H1 (cell line): ENCODE data around the gene NBPF3. TPM values are rescaled to one million over a fixed set of nuclear protein-coding genes. Genes with fewer than 3 reads are reported as not detected.
A peak's percentile ranks its signal among the peaks of the same experiment; 100 is the strongest.

ENCODE experiments used
- ATF2 ChIP-seq: IDR thresholded peaks from 2 replicates; pipeline ENCODE4 v1.6.1; 2012; ENCODE audit warnings: low read length, inconsistent platforms
- CREB1 ChIP-seq: IDR thresholded peaks from 2 replicates; pipeline ENCODE4 v1.6.1; 2012; ENCODE audit warnings: inconsistent platforms
- MAFK ChIP-seq: IDR thresholded peaks from 2 replicates; pipeline ENCODE4 v1.6.1; 2012; ENCODE audit warnings: low read depth, mild to moderate bottlenecking, improper control_type of control experiment, low read length
- RFX5 ChIP-seq: IDR thresholded peaks from 2 replicates; pipeline ENCODE4 v1.6.1; 2011; ENCODE audit warnings: low read depth, low read length, improper control_type of control experiment, borderline replicate concordance
- ZNF274 ChIP-seq: IDR thresholded peaks from 2 replicates; pipeline ENCODE4 v1.7.0; 2012; ENCODE audit warnings: low read length, borderline replicate concordance; ENCODE audit errors: extremely low read depth
- polyA plus RNA-seq, 7 experiments: library from polyadenylated mRNA; depleted of rRNA in 3 of 7; stranded (reverse) in 5 of 7; unstranded in 2 of 7; fragments of >200 nt in 5 of 7; fragments of 200-250 nt in 2 of 7; gene quantifications; 1 replicate in 5 of 7; 2 replicates in 1 of 7; 4 replicates in 1 of 7; pipeline versions ENCODE4 v1.2.1 to v1.2.3, GENCODE V29; 2011 to 2013; ENCODE audit warnings: missing spikeins in 2 of 7, mixed read lengths in 2 of 7
- total RNA-seq: library from RNA; stranded (reverse); fragmentation: NEBNext Ultra II Directional; extraction: Animal tissue kit (Norgen Biotek cat#: 25700); gene quantifications from 2 replicates; pipeline ENCODE4 v1.2.1, GENCODE V29; 2021

NBPF3 gene
- total and polyA plus RNA-seq, 2 of the 8 experiments (the other 6 are each of a cell fraction or from before 2014, with no cell fraction given) = 3.8 to 4.3 TPM

DNA sequence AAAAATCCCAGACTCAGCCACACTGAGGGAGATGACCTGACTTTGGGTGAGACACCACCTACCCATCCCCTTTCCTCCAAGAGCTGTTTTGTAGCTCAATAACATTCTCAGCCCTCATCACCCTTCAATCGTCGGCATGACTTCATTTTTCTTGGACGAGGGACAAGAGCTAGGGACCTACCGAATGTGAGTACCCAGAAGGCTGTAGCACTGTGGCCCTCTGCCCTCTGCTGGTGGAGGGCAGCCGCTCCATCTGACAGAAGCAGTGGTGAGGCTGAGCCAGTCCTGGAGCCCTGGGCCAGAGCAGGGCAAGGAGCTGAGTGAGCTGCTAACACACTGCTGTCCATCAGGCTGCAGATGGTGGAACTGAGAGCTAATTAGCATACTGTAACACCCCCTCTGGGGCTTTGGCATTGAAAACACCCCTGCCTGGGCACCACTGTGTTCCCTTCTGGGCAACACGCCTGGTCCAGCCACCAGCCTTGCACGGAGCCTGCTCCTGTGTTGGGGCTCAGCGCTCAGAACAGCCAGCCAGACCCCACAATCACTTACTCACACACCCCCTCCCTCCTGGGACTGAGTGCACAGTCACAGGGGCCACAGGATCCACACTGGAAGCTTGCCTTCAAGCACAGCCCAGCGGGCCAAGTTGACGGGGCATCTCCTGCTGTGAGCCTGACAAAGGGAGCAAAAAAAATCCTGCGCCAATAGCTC is 51.0 kb downstream of the NBPF3 start (continued):
- TF ChIP-seq ZNF274 = no peak
- TF ChIP-seq CREB1 = peak; percentile 65; the same call in 1 of the 2 replicates
- TF ChIP-seq RFX5 = no peak
- TF ChIP-seq ATF2 = no peak
- TF ChIP-seq MAFK = no peak
